Measurements from ENCODE around the gene MARK2.

Gene MARK2

DNA sequence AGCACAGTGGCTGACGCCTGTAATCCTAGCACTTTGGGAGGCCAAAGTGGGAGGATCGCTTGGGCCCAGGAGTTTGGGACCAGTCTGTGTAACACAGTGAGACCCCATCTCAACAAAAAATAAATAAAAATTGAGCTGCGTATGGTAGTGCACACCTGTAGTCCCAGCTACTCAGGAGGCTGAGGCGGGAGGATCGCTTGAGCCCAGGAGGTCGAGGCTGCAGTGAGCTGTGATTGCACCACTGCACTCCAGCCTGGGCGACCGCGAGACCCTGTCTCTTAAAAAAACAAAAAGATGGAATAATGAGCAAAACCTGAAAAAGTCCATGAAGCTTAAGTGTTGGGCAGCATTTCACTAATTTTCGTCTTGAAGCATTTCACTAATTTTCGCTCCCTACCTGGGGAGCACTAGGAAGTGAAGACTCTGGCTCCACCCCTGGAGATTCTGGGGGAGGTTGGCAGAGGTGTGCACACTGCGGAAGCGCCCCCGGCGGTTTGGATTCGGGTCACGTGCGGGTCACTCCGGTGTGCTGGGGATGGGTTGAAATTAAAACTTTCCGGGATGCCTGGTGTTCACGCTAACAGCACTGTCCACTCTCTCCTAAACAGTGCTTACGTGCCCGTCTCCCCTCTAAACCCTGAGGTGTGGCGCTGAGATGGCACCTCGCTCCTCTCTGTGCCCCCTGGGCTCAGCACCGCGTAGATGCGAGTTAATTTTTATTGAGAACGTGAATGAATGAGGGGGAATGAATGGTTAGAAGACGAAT, 99.0 kb downstream of the MARK2 start:
- no peak for DNase-seq

- DNase-seq = peak; percentile 93
Measured at GRCh38 chr11:63938479-63939396, 99.8 kb downstream of the MARK2 start, which contains the start of gene NAA40. Gene NAA40 (plus strand): TSS chr11:63939002. CDS start chr11:63939097, 95 bp downstream.

GRCh38 chr11:63939397-63939891, 100.5 kb downstream of the MARK2 start:
- DNase-seq = no peak

GRCh38 chr11:63940786-63941185, 101.9 kb downstream of the MARK2 start:
- no peak for DNase-seq

GRCh38 chr11:63941901-63942300, 103.0 kb downstream of the MARK2 start:
- no peak for DNase-seq

- no peak for DNase-seq
Measured at GRCh38 chr11:63942803-63943202, 103.9 kb downstream of the MARK2 start.

DNA sequence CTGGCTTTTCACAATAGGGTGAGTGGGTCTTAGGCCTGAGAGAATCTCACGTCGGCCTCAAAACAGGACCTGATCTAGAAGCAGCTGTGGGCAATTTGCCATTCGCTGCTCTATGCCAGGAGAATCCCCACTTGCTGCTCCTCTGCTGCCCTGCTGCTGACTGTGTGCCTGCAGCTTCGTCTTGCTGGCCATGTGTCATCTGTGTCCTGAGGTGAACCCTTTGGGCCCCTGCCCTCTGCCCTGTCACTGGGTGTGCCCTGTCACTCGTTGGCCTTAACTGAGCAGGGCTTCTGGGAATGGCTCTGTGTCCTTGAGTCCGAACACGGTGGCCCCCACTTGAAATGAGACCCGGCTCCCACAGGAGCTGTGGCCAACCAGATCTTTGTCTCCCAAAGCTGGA, 106.1 kb downstream of the MARK2 start:
- no peak for DNase-seq

- peak; percentile 48 for DNase-seq
Measured at GRCh38 chr11:63945477-63946163, 106.7 kb downstream of the MARK2 start.

DNA sequence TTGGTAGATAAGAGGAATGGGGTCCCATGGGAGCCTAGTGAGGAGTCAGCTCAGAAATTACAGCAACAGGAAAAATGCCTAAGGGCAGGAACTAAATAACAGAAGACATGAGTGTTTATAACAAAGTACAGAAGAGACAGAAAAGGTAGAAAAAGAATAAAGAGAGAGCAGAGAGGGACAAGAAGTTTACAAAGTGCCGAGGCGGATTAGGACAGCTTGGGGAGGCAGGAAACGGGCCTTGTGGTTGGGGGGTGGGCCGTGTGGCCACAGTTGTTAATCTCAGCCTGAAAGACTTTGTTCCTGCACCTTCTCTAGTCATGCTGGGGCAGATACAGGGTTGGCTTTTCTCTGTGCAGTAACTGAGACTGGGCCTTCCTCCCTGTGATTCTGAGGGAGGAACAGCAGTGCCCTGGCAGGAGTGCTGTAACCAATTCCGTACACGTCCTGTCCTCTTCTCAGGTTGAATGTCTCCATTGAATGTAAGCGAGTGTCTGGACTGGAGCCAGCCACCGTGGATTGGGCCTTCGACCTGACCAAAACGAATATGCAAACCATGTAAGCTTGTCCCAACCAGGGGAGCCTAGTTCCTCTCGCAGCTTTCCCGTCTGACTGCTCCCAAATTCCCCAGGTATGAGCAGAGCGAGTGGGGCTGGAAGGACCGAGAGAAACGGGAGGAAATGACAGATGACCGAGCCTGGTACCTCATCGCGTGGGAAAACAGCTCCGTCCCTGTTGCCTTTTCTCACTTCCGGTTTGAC, 113.0 kb downstream of the MARK2 start:
- DNase-seq = peak; percentile 33

DNA sequence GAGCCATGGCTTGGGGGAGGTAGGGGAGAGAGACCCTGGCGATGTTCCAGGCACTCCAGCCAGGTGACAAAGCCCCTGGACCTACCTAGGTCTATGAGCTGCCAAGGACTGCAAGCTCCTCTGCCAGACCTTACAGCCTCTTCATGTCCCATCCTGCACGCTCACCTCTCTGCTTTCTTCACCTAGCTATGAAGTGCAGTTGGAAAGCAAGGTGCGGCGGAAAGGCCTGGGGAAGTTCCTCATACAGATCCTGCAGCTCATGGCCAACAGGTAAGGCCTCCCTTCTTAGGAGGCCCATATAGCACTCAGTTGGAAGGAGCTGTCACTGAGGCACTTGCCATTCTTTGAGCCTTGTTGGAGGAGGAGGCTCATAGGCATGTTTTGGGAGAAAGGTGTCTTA, 113.7 kb downstream of the MARK2 start:
- DNase-seq = no peak

- no peak for DNase-seq
Measured at GRCh38 chr11:63958008-63958407, 119.1 kb downstream of the MARK2 start.
